Stimulated activated CD8-positive, alpha-beta memory T cell treated with anti-CD3 and anti-CD28 coated beads, Interleukin-7, amount 100 ng/mL, for 4 hours (primary cell): Measurements from ENCODE around the gene ADCYAP1.

Experiments
- DNase-seq, 2 donors: peaks; one replicate each; pipeline ENCODE4 v3.0.0-alpha.2; 2020; ENCODE audit warnings: low read depth in 2 of 2

ADCYAP1 gene

GRCh38 chr18:910247-910646 is 5.6 kb downstream of the ADCYAP1 start:
- DNase-seq: no peak

GRCh38 chr18:911025-911424 is 6.4 kb downstream of the ADCYAP1 start:
- no peak for DNase-seq

- DNase-seq: no peak
Measured at GRCh38 chr18:911486-911885, 6.8 kb downstream of the ADCYAP1 start.

GRCh38 chr18:916562-916961 is 11.9 kb downstream of the ADCYAP1 start:
- DNase-seq: no peak

GRCh38 chr18:919078-919477 is 14.4 kb downstream of the ADCYAP1 start:
- no peak for DNase-seq

GRCh38 chr18:923144-923866 is 18.6 kb downstream of the ADCYAP1 start:
- no peak for DNase-seq

GRCh38 chr18:924987-925386 is 20.3 kb downstream of the ADCYAP1 start:
- DNase-seq: no peak

- no peak for DNase-seq
Measured at GRCh38 chr18:926946-927345, 22.3 kb downstream of the ADCYAP1 start.

- DNase-seq: no peak
Measured at GRCh38 chr18:933082-933481, 28.4 kb downstream of the ADCYAP1 start.

GRCh38 chr18:934518-935133 is 30.0 kb downstream of the ADCYAP1 start:
- no peak for DNase-seq

GRCh38 chr18:936941-937340 is 32.3 kb downstream of the ADCYAP1 start:
- DNase-seq: no peak

GRCh38 chr18:939166-939565 is 34.5 kb downstream of the ADCYAP1 start:
- no peak for DNase-seq

GRCh38 chr18:939958-940357 is 35.3 kb downstream of the ADCYAP1 start:
- DNase-seq: no peak

- DNase-seq: no peak
Measured at GRCh38 chr18:941331-941730, 36.7 kb downstream of the ADCYAP1 start.

- no peak for DNase-seq
Measured at GRCh38 chr18:944440-944839, 39.8 kb downstream of the ADCYAP1 start.

- no peak for DNase-seq
Measured at GRCh38 chr18:949724-950631, 45.3 kb downstream of the ADCYAP1 start.

- DNase-seq: no peak
Measured at GRCh38 chr18:950882-951495, 46.3 kb downstream of the ADCYAP1 start.

GRCh38 chr18:955384-956066 is 50.9 kb downstream of the ADCYAP1 start:
- DNase-seq: no peak

- DNase-seq: no peak
Measured at GRCh38 chr18:957829-958228, 53.2 kb downstream of the ADCYAP1 start.

- DNase-seq: no peak
Measured at GRCh38 chr18:959854-960253, 55.2 kb downstream of the ADCYAP1 start.
